H1 (cell line): ENCODE data around the gene DDR2. TPM values are rescaled to one million over a fixed set of nuclear protein-coding genes. Genes with fewer than 3 reads are reported as not detected.

Source experiments
- CHD7 ChIP-seq: fragments of 300-600 bp; sonication (generic); IDR thresholded peaks from 2 replicates; pipeline ENCODE4 v1.7.1; 2012; ENCODE audit warnings: low read length, moderate library complexity, mild to moderate bottlenecking, inconsistent platforms; ENCODE audit not compliant: insufficient replicate concordance
- GABPA ChIP-seq: IDR thresholded peaks from 2 replicates; pipeline ENCODE4 v1.6.1; 2011; ENCODE audit warnings: mild to moderate bottlenecking, low read length, moderate library complexity, borderline replicate concordance; ENCODE audit not compliant: insufficient read depth
- polyA plus RNA-seq, 7 experiments: library from polyadenylated mRNA; depleted of rRNA in 3 of 7; stranded (reverse) in 5 of 7; unstranded in 2 of 7; fragments of >200 nt in 5 of 7; fragments of 200-250 nt in 2 of 7; gene quantifications; 1 replicate in 5 of 7; 2 replicates in 1 of 7; 4 replicates in 1 of 7; pipeline versions ENCODE4 v1.2.1 to v1.2.3, GENCODE V29; 2011 to 2013; ENCODE audit warnings: missing spikeins in 2 of 7, mixed read lengths in 2 of 7
- total RNA-seq: library from RNA; stranded (reverse); fragmentation: NEBNext Ultra II Directional; extraction: Animal tissue kit (Norgen Biotek cat#: 25700); gene quantifications from 2 replicates; pipeline ENCODE4 v1.2.1, GENCODE V29; 2021

DDR2 gene
- total and polyA plus RNA-seq, 2 of the 8 experiments (the other 6 are each of a cell fraction or from before 2014, with no cell fraction given): 1.00 to 2.1 TPM

- TF ChIP-seq CHD7: no peak
- no peak for TF ChIP-seq GABPA
Observed at GRCh38 chr1:162677607-162678371, 45.5 kb downstream of the DDR2 start (continued).
